Subcutaneous abdominal adipose tissue (tissue), 5 donors: ENCODE results near the gene ZNF117.
A peak's percentile ranks its signal among the peaks of the same experiment; 100 is the strongest.
"Not testable (repeated sequence)": the region's sequence is repeated elsewhere in the genome, so short reads cannot be mapped to it uniquely, and the experiment has no call there.

Source experiments
- H3K27ac ChIP-seq: one replicate; pipeline ENCODE4 v1.7.0; 2013; ENCODE audit warnings: low read depth, mild to moderate bottlenecking, inconsistent platforms, low read length, moderate library complexity
- H3K27me3 ChIP-seq, 5 donors: one replicate each; pipeline ENCODE4 v1.7.0; 2013; ENCODE audit warnings: low read length in 5 of 5, inconsistent platforms in 1 of 5; ENCODE audit not compliant: control insufficient read depth in 5 of 5, insufficient read depth in 4 of 5
- H3K36me3 ChIP-seq, 5 donors: one replicate each; pipeline ENCODE4 v1.7.0; 2013; ENCODE audit warnings: low read length in 5 of 5; ENCODE audit not compliant: control insufficient read depth in 5 of 5, insufficient read depth in 5 of 5
- H3K4me1 ChIP-seq, 5 donors: one replicate each; pipeline ENCODE4 v1.7.0; 2013; ENCODE audit warnings: low read length in 5 of 5, mild to moderate bottlenecking in 3 of 5, moderate library complexity in 1 of 5; ENCODE audit not compliant: control insufficient read depth in 5 of 5, insufficient read depth in 5 of 5
- H3K4me3 ChIP-seq, 5 donors: one replicate each; pipeline ENCODE4 v1.7.0; 2013; ENCODE audit warnings: low read length in 5 of 5, low read depth in 1 of 5
- H3K9ac ChIP-seq, 5 donors: one replicate each; pipeline ENCODE4 v1.7.0; 2013; ENCODE audit warnings: low read length in 5 of 5, mild to moderate bottlenecking in 4 of 5, moderate library complexity in 3 of 5
- H3K9me3 ChIP-seq, 5 donors: one replicate each; pipeline ENCODE4 v1.7.0; 2013; ENCODE audit warnings: low read length in 5 of 5; ENCODE audit not compliant: control insufficient read depth in 5 of 5
- donor health status: healthy.
- donor health status: healthy.
- donor health status: healthy.
- donor health status: healthy.
- donor health status: healthy.

The ZNF117 gene

DNA sequence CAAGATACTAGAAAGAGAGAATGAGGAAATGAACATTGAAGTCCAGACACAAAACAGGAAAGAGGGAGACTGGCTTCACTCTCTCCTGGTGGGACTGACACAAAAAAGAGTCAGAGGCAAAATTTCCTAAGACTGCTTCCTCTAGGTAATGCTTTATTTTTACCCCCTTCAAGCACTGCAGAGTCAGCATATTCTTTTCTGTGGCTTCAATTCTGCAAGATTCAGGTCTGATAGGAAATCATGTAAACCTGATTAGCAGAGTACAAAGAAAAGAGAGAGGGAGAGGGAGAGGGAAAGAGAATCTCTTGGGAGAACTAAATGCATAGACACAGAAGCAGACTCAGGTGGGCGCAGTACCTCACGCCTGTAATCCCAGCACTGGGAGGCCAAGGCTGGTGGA lies 18.6 kb upstream of the ZNF117 start:
- peaks cover 0 to 23% (median 20%) of the 10 kb centered on the region in 5 donors for H3K4me1 ChIP-seq
- not testable (repeated sequence) for H3K9me3 ChIP-seq, H3K27ac ChIP-seq, H3K27me3 ChIP-seq, H3K4me3 ChIP-seq, H3K36me3 ChIP-seq, H3K9ac ChIP-seq

GRCh38 chr7:65007036-65007435 lies 16.2 kb upstream of the ZNF117 start:
- not testable (repeated sequence) for H3K36me3 ChIP-seq, H3K27me3 ChIP-seq, H3K9me3 ChIP-seq
- peak overlapping the region in 3 of 5 donors; percentile 79 to 95 (median 89) for H3K4me3 ChIP-seq
- peak overlapping the region in 2 of 5 donors; percentile 20 to 91 for H3K9ac ChIP-seq
- H3K4me1 ChIP-seq: peaks cover 0 to 44% (median 39%) of the 10 kb centered on the region in 5 donors
- H3K27ac ChIP-seq: peak overlapping the region; percentile 90

DNA sequence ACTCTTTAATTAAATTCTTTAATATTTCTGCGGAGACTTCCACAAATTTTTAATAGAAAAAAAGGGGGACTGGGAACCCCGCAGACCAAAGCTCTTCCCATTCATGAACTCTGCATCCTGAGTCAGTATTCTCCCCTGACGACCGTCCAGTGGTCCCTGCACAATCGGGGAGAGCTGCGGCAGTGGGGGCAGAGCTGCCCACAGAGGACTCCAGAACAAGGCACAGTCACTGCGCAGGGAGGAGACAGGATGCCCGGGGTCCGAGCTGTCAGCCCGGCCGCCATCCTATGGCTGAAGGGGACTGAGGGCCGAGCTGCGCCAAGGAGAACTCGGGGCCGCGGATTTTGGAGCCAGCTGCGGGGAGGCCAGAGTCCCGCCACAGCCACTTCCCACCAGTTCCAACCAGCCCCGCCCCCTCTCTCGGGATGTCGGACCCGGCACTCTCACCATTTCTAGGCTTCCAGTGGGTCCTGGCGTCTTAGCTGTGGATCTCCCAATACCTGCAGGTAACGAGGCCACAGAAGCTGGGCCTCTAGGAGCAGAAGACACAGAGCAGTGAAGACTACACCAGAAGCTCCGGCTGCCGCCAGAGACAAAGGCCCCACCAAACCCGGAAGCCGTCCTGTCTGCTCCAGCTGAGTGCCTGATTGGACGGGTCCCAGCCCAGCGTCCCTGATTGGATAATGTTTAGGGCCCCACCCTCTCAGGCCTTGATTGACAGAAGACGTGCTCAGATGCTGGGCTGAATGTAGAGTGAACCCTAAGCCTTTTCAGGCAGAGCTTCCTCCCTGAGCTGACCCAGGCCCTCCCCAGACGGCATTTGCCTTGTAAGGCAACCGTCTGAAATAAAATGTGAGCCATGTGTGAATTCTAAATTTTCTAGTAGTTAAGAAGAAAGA lies 15.5 kb upstream of the ZNF117 start, which contains the start of gene ERV3-1:
Gene ERV3-1, minus strand, starts transcription at position 594 of the 899 bp plus-strand sequence. CDS start 13,661 bp downstream, outside the sequence.
- Histone ChIP-seq H3K27ac (peak within 1 kb of the TSS; percentile 90), H3K4me3 (peak within 1 kb of the TSS; percentile 79 to 95 (median 92)), H3K27me3 (no peaks in the 10 kb centered on the region), H3K9me3 (no peaks in the 10 kb centered on the region), H3K36me3 (peaks cover 0 to 2% (median 2%) of the 10 kb centered on the region in 5 donors), H3K4me1 (peaks cover 0 to 51% (median 46%) of the 10 kb centered on the region in 5 donors), H3K9ac (peak within 1 kb of the TSS; percentile 80 to 93 (median 86))

GRCh38 chr7:65004575-65004974 lies 13.7 kb upstream of the ZNF117 start:
- H3K27ac ChIP-seq: peak overlapping the region; percentile 90
- peak overlapping the region; percentile 58 to 93 (median 86) for H3K9ac ChIP-seq
- H3K4me3 ChIP-seq: peak overlapping the region; percentile 79 to 95 (median 92)
- peaks cover 0 to 9% (median 4%) of the 10 kb centered on the region in 5 donors for H3K36me3 ChIP-seq
- H3K27me3 ChIP-seq: no peaks in the 10 kb centered on the region
- peaks cover 2 to 68% (median 62%) of the 10 kb centered on the region in 5 donors for H3K4me1 ChIP-seq
- H3K9me3 ChIP-seq: no peaks in the 10 kb centered on the region

- peaks cover 0 to 6% (median 0%) of the 10 kb centered on the region in 5 donors for H3K9me3 ChIP-seq
- peak overlapping the region in 4 of 5 donors; percentile 8 to 95 (median 86) for H3K4me3 ChIP-seq
- H3K27me3 ChIP-seq: no peaks in the 10 kb centered on the region
- peak overlapping the region in 1 of 5 donors; percentile 91 for H3K9ac ChIP-seq
- H3K27ac ChIP-seq: peak overlapping the region; percentile 90
- H3K4me1 ChIP-seq: peaks cover 5 to 83% (median 77%) of the 10 kb centered on the region in 5 donors
- H3K36me3 ChIP-seq: peaks cover 3 to 16% (median 8%) of the 10 kb centered on the region in 5 donors
Observed at GRCh38 chr7:65002972-65003585, 12.2 kb upstream of the ZNF117 start.

- H3K27me3 ChIP-seq: no peaks in the 10 kb centered on the region
- H3K4me3 ChIP-seq: peak overlapping the region in 1 of 5 donors; percentile 14
- H3K9ac ChIP-seq: peak overlapping the region in 2 of 5 donors; percentile 25 to 48
- H3K4me1 ChIP-seq: peaks cover 5 to 95% (median 84%) of the 10 kb centered on the region in 5 donors
- peaks cover 0 to 17% (median 0%) of the 10 kb centered on the region in 5 donors for H3K9me3 ChIP-seq
- peaks cover 3 to 24% (median 10%) of the 10 kb centered on the region in 5 donors for H3K36me3 ChIP-seq
- peak overlapping the region; percentile 90 for H3K27ac ChIP-seq
Observed at GRCh38 chr7:65001291-65001814, 10.5 kb upstream of the ZNF117 start.

GRCh38 chr7:64999165-65000004 lies 8.5 kb upstream of the ZNF117 start:
- Histone ChIP-seq H3K9ac (no peak overlapping the region), H3K4me3 (peak overlapping the region in 4 of 5 donors; percentile 0 to 8 (median 5)), H3K9me3 (peaks cover 0 to 23% (median 0%) of the 10 kb centered on the region in 5 donors), H3K27ac (peak overlapping the region; percentile 91), H3K36me3 (peaks cover 3 to 24% (median 10%) of the 10 kb centered on the region in 5 donors), H3K27me3 (no peaks in the 10 kb centered on the region), H3K4me1 (peaks cover 5 to 99% (median 81%) of the 10 kb centered on the region in 5 donors)

DNA sequence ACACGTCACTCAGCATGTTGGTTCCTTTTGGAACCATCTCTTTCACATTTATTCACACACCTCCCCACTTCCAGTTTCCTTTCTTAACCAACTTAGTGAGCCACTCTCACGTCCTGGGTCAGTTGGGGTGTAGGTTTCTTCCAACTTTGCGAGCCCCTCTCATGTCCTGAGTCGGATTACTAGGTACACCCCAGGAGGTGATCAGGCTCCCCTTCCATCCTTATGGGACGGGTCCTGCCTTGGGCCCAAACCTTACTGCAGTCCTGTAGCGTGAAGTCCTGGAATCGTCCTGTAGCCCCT lies 8.0 kb upstream of the ZNF117 start:
- Histone ChIP-seq H3K27me3 (no peaks in the 10 kb centered on the region), H3K4me1 (peaks cover 5 to 99% (median 81%) of the 10 kb centered on the region in 5 donors), H3K27ac (peak overlapping the region; percentile 91), H3K36me3 (peaks cover 3 to 24% (median 10%) of the 10 kb centered on the region in 5 donors), H3K4me3 (peak overlapping the region in 3 of 5 donors; percentile 0 to 8 (median 6)), H3K9me3 (peaks cover 0 to 23% (median 0%) of the 10 kb centered on the region in 5 donors), H3K9ac (no peak overlapping the region)

DNA sequence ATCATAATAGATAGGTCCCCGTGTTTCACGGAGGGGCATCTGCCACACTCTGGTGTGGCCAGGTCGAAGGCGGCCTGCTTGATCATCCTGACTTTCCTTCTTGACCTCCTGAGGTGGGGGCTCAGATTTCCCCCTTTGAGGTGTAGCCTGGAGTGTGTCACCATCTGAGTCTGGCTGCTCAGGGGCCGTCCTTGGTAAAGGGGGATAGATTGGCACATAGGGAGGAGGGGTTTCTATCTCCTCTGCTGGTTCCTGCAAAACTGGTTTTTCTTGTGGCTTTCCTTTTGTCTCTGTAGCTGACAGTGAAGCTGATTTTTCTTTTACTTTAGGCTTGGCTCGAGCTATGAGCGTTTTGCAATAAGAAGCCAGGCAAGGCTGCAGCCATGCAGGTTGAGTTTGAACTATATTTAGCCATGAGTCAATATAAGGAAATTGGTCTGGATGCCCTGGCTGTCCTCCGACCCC lies 7.1 kb upstream of the ZNF117 start:
- Histone ChIP-seq H3K4me1 (peaks cover 5 to 93% (median 77%) of the 10 kb centered on the region in 5 donors), H3K27ac (peak overlapping the region; percentile 91), H3K36me3 (peaks cover 3 to 32% (median 13%) of the 10 kb centered on the region in 5 donors), H3K27me3 (no peaks in the 10 kb centered on the region), H3K9ac (no peak overlapping the region), H3K4me3 (peak overlapping the region in 1 of 5 donors; percentile 36), H3K9me3 (peaks cover 0 to 26% (median 0%) of the 10 kb centered on the region in 5 donors)
